ENCODE measurements around the gene NAT10. TPM values are rescaled to one million over a fixed set of nuclear protein-coding genes. Genes with fewer than 3 reads are reported as not detected.
"Not testable (repeated sequence)": the region's sequence is repeated elsewhere in the genome, so short reads cannot be mapped to it uniquely, and the experiment has no call there.

The NAT10 gene
- total and polyA plus RNA-seq, 2 donors from 2014 or later, result 24.1 to 43.1 TPM

GRCh38 chr11:34178209-34178821 lies 72.9 kb downstream of the NAT10 start:
- no peak overlapping the region for H3K27ac ChIP-seq (ENCODE audit: low read depth in 2 of 2, low read length in 2 of 2)
- no peak overlapping the region for H3K9ac ChIP-seq (ENCODE audit: low read length in 3 of 3)
- H3K36me3 ChIP-seq (ENCODE audit: control insufficient read depth in 2 of 3, insufficient read depth in 3 of 3, low read length in 3 of 3), result no peaks in the 10 kb centered on the region
- peaks cover 0 to 8% (median 5%) of the 10 kb centered on the region in 3 donors for H3K4me1 ChIP-seq (ENCODE audit: control insufficient read depth in 2 of 3, insufficient read depth in 2 of 3, low read depth in 1 of 3, low read length in 3 of 3)
- intact Hi-C loops (cut with DNase I), result loop anchor here (10.0 kb wide), 1 partner anchor 176 kb away; the partner anchor contains the start of gene ABTB2
- no peak for DNase-seq
- no peaks in the 10 kb centered on the region for H3K27me3 ChIP-seq (ENCODE audit: control insufficient read depth, insufficient read depth, low read length)
- FAIRE-seq, result no peak
- TF ChIP-seq CTCF (IDR thresholded peaks at IDR 0.05; ENCODE audit: borderline replicate concordance, extremely low read depth, insufficient read depth), result no peak
- no peak overlapping the region for H3K4me3 ChIP-seq (ENCODE audit: low read length in 3 of 3)
- H3K9me3 ChIP-seq (ENCODE audit: control insufficient read depth in 2 of 3, insufficient read depth in 1 of 3, low read length in 3 of 3), result no peaks in the 10 kb centered on the region

- intact Hi-C loops (cut with DNase I), result loop anchor here (10.0 kb wide), 1 partner anchor 176 kb away; the partner anchor contains the start of gene ABTB2
- Histone ChIP-seq H3K4me1 (ENCODE audit: control insufficient read depth in 2 of 3, insufficient read depth in 2 of 3, low read depth in 1 of 3, low read length in 3 of 3) (peaks cover 0 to 12% (median 9%) of the 10 kb centered on the region in 3 donors), H3K9ac (ENCODE audit: low read length in 3 of 3) (no peak overlapping the region), H3K36me3 (ENCODE audit: control insufficient read depth in 2 of 3, insufficient read depth in 3 of 3, low read length in 3 of 3) (no peaks in the 10 kb centered on the region), H3K4me3 (ENCODE audit: low read length in 3 of 3) (no peak overlapping the region), H3K27me3 (ENCODE audit: control insufficient read depth, insufficient read depth, low read length) (no peaks in the 10 kb centered on the region), H3K9me3 (ENCODE audit: control insufficient read depth in 2 of 3, insufficient read depth in 1 of 3, low read length in 3 of 3) (no peaks in the 10 kb centered on the region), H3K27ac (ENCODE audit: low read depth in 2 of 2, low read length in 2 of 2) (no peak overlapping the region)
- no peak for FAIRE-seq
- no peak for DNase-seq
- no peak for TF ChIP-seq CTCF (IDR thresholded peaks at IDR 0.05; ENCODE audit: borderline replicate concordance, extremely low read depth, insufficient read depth)
Measured at GRCh38 chr11:34179026-34179675, 73.7 kb downstream of the NAT10 start.

- FAIRE-seq (no peak), DNase-seq (no peak)
- Histone ChIP-seq H3K27ac (ENCODE audit: low read depth in 2 of 2, low read length in 2 of 2) (no peak overlapping the region), H3K36me3 (ENCODE audit: control insufficient read depth in 2 of 3, insufficient read depth in 3 of 3, low read length in 3 of 3) (no peaks in the 10 kb centered on the region), H3K9me3 (ENCODE audit: control insufficient read depth in 2 of 3, insufficient read depth in 1 of 3, low read length in 3 of 3) (no peaks in the 10 kb centered on the region), H3K4me1 (ENCODE audit: control insufficient read depth in 2 of 3, insufficient read depth in 2 of 3, low read depth in 1 of 3, low read length in 3 of 3) (peaks cover 0 to 11% (median 11%) of the 10 kb centered on the region in 3 donors), H3K4me3 (ENCODE audit: low read length in 3 of 3) (no peak overlapping the region), H3K9ac (ENCODE audit: low read length in 3 of 3) (no peak overlapping the region), H3K27me3 (ENCODE audit: control insufficient read depth, insufficient read depth, low read length) (no peaks in the 10 kb centered on the region)
- no peak for TF ChIP-seq CTCF (IDR thresholded peaks at IDR 0.05; ENCODE audit: borderline replicate concordance, extremely low read depth, insufficient read depth)
- intact Hi-C loops (cut with DNase I), result no loop called here
Measured at GRCh38 chr11:34180040-34180813, 74.8 kb downstream of the NAT10 start.

GRCh38 chr11:34180814-34181165 lies 75.4 kb downstream of the NAT10 start:
- not testable (repeated sequence) for DNase-seq, FAIRE-seq

More at GRCh38 chr11:34180814-34181165, 75.4 kb downstream of the NAT10 start:
- H3K9ac ChIP-seq (ENCODE audit: low read length in 3 of 3); H3K27ac ChIP-seq (ENCODE audit: low read depth in 2 of 2, low read length in 2 of 2); H3K4me3 ChIP-seq (ENCODE audit: low read length in 3 of 3); intact Hi-C loops (cut with DNase I); H3K27me3 ChIP-seq (ENCODE audit: control insufficient read depth, insufficient read depth, low read length); H3K9me3 ChIP-seq (ENCODE audit: control insufficient read depth in 2 of 3, insufficient read depth in 1 of 3, low read length in 3 of 3); H3K36me3 ChIP-seq (ENCODE audit: control insufficient read depth in 2 of 3, insufficient read depth in 3 of 3, low read length in 3 of 3): not testable (repeated sequence)
- peaks cover 0 to 12% (median 11%) of the 10 kb centered on the region in 3 donors for H3K4me1 ChIP-seq (ENCODE audit: control insufficient read depth in 2 of 3, insufficient read depth in 2 of 3, low read depth in 1 of 3, low read length in 3 of 3)
